ENCODE data around the gene FOCAD.

Gene FOCAD

DNA sequence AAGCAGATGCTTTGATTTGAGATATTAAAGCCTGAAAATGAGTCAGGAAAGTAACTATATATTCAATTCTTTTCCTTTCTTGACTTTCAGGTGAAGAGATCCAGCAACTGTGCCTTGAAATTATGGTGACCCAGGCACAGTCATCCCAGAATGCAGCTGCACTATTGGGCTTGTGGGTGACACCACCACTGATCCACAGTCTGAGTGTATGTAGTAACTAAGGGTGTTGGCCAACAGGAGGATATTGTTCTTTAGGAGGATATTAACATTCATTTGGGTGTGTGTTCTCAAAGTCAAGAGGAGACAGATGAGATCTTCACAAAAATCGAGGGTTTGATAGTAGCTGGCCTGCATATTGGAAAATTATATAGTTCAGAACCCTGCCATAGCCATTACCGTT is 294.2 kb downstream of the FOCAD start:
- TF ChIP-seq EZH2phosphoT487 (IDR thresholded peaks at IDR 0.05; ENCODE audit: borderline replicate concordance, low read length), result no peak
- TF ChIP-seq, protein P1, sequence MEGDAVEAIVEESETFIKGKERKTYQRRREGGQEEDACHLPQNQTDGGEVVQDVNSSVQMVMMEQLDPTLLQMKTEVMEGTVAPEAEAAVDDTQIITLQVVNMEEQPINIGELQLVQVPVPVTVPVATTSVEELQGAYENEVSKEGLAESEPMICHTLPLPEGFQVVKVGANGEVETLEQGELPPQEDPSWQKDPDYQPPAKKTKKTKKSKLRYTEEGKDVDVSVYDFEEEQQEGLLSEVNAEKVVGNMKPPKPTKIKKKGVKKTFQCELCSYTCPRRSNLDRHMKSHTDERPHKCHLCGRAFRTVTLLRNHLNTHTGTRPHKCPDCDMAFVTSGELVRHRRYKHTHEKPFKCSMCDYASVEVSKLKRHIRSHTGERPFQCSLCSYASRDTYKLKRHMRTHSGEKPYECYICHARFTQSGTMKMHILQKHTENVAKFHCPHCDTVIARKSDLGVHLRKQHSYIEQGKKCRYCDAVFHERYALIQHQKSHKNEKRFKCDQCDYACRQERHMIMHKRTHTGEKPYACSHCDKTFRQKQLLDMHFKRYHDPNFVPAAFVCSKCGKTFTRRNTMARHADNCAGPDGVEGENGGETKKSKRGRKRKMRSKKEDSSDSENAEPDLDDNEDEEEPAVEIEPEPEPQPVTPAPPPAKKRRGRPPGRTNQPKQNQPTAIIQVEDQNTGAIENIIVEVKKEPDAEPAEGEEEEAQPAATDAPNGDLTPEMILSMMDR (IDR thresholded peaks at IDR 0.05; ENCODE audit: low read depth, low read length, poor library complexity, severe bottlenecking), result no peak
- no peaks in the 10 kb centered on the region for H4K20me1 ChIP-seq (ENCODE audit: control insufficient read depth, insufficient read depth, low read depth, low read length)
- no peak overlapping the region for H3K4me3 ChIP-seq (ENCODE audit: low read length)
- peaks cover 14% of the 10 kb centered on the region for H3K9me3 ChIP-seq (ENCODE audit: control insufficient read depth, insufficient read depth, low read length)
- H3K27ac ChIP-seq (ENCODE audit: low read depth, low read length), result no peak overlapping the region
- peaks cover 12% of the 10 kb centered on the region for H3K36me3 ChIP-seq (ENCODE audit: control insufficient read depth, low read length)
- H3K4me2 ChIP-seq (ENCODE audit: low read length), result no peak overlapping the region
- H3K27me3 ChIP-seq (ENCODE audit: control insufficient read depth, low read length), result no peaks in the 10 kb centered on the region
- H3K9me2 ChIP-seq (replicated peaks; ENCODE audit: control insufficient read depth, low read length), result no peaks in the 10 kb centered on the region
- peaks cover 23% of the 10 kb centered on the region for H3F3A ChIP-seq (ENCODE audit: control insufficient read depth, insufficient read depth)
- H3K4me1 ChIP-seq (ENCODE audit: control insufficient read depth, low read length), result peaks cover 32% of the 10 kb centered on the region
- no peaks in the 10 kb centered on the region for H3K79me2 ChIP-seq (ENCODE audit: control insufficient read depth, low read length)

DNA sequence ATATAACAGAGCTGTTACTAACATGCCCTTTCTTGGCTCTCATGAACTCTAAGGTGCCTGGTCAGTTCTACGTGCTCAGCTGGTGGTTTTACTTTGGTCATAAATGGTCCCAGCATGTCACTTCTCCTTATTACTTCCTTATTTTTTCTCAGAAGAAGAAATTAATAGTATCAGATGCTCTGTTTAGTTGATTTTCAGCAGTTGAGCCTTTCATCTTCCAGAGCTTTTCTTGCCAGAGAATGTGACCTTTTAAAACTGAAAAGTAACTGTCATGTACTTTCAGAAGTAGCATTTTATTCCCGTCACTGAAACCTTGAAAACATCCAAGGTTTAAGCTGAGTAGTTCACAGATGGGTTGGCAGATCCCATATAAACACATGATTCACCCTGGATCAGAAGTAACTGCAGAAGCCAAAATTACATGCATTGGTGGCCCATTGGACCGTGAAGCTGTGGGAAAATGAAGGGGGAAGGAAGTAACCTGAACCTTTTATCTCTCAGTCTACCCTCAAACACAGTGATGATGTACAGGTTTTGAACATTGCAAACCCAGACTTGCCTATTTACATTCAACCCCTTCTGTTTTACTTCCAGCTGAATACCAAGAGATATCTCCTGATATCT is 296.9 kb downstream of the FOCAD start:
- no peaks in the 10 kb centered on the region for H4K20me1 ChIP-seq (ENCODE audit: control insufficient read depth, insufficient read depth, low read depth, low read length)
- H3K4me3 ChIP-seq (ENCODE audit: low read length), result peak overlapping the region; percentile 29
- TF ChIP-seq, protein P1 (IDR thresholded peaks at IDR 0.05; ENCODE audit: low read depth, low read length, poor library complexity, severe bottlenecking), result no peak
- TF ChIP-seq EZH2phosphoT487 (IDR thresholded peaks at IDR 0.05; ENCODE audit: borderline replicate concordance, low read length), result no peak
- peak overlapping the region; percentile 33 for H3K27ac ChIP-seq (ENCODE audit: low read depth, low read length)
- no peaks in the 10 kb centered on the region for H3K9me2 ChIP-seq (replicated peaks; ENCODE audit: control insufficient read depth, low read length)
- H3K36me3 ChIP-seq (ENCODE audit: control insufficient read depth, low read length), result peaks cover 5% of the 10 kb centered on the region; the same call in 1 of the 2 replicates
- no peaks in the 10 kb centered on the region for H3K79me2 ChIP-seq (ENCODE audit: control insufficient read depth, low read length)
- H3K9me3 ChIP-seq (ENCODE audit: control insufficient read depth, insufficient read depth, low read length), result peaks cover 3% of the 10 kb centered on the region; the same call in 1 of the 2 replicates
- peak overlapping the region; percentile 57 for H3K4me2 ChIP-seq (ENCODE audit: low read length)
- peaks cover 18% of the 10 kb centered on the region for H3K4me1 ChIP-seq (ENCODE audit: control insufficient read depth, low read length)
- H3K27me3 ChIP-seq (ENCODE audit: control insufficient read depth, low read length), result no peaks in the 10 kb centered on the region
- H3F3A ChIP-seq (ENCODE audit: control insufficient read depth, insufficient read depth), result no peaks in the 10 kb centered on the region

DNA sequence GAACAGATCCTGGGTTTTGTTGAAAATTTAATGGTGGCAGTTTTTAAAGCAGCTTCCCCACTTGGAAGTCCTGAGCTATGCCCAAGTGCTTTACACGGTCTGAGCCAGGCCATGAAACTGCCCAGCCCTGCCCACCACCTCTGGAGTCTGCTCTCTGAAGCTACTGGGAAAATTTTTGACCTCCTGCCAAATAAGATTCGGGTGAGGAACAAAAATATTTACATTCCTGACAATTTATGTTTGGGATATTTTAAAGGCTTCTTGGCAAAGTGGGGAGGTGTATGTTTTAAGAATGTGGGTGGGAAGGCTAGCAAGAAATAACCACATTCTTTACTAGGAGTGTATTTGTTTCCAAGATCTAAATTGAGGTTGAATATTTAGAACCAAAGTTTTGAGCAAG is 297.4 kb downstream of the FOCAD start:
- Histone ChIP-seq H3K4me1 (ENCODE audit: control insufficient read depth, low read length) (peaks cover 21% of the 10 kb centered on the region), H3K79me2 (ENCODE audit: control insufficient read depth, low read length) (no peaks in the 10 kb centered on the region), H3K9me2 (replicated peaks; ENCODE audit: control insufficient read depth, low read length) (no peaks in the 10 kb centered on the region), H3K27me3 (ENCODE audit: control insufficient read depth, low read length) (no peaks in the 10 kb centered on the region), H3K9me3 (ENCODE audit: control insufficient read depth, insufficient read depth, low read length) (no peaks in the 10 kb centered on the region), H3K36me3 (ENCODE audit: control insufficient read depth, low read length) (peaks cover 3% of the 10 kb centered on the region; the same call in 1 of the 2 replicates), H3K4me3 (ENCODE audit: low read length) (peak overlapping the region; percentile 29), H3K4me2 (ENCODE audit: low read length) (peak overlapping the region; percentile 57), H3F3A (ENCODE audit: control insufficient read depth, insufficient read depth) (no peaks in the 10 kb centered on the region), H3K27ac (ENCODE audit: low read depth, low read length) (peak overlapping the region; percentile 33), H4K20me1 (ENCODE audit: control insufficient read depth, insufficient read depth, low read depth, low read length) (no peaks in the 10 kb centered on the region)
- TF ChIP-seq EZH2phosphoT487 (IDR thresholded peaks at IDR 0.05; ENCODE audit: borderline replicate concordance, low read length), result no peak
- TF ChIP-seq, protein P1 (IDR thresholded peaks at IDR 0.05; ENCODE audit: low read depth, low read length, poor library complexity, severe bottlenecking), result no peak

Data from DOHH2 (cell line).